AG09309 (cell line): ENCODE measurements around the gene UBA7.
"Not testable (repeated sequence)": the region's sequence is repeated elsewhere in the genome, so short reads cannot be mapped to it uniquely, and the experiment has no call there.

Experiments used
- DNase-seq: peaks from one replicate; pipeline ENCODE4 v3.0.0-alpha.2; 2010; ENCODE audit warnings: low read depth
- H3K4me3 ChIP-seq: 2 replicates; pipeline ENCODE4 v1.5.1; 2011; ENCODE audit warnings: mild to moderate bottlenecking, low read depth, low read length, moderate library complexity; ENCODE audit not compliant: control insufficient read depth
- TF ChIP-seq, protein P1 (sequence below): IDR thresholded peaks from 2 replicates; pipeline ENCODE4 v1.5.1; 2011; ENCODE audit warnings: mild to moderate bottlenecking, low read depth, low read length, inconsistent platforms; ENCODE audit not compliant: insufficient read depth, control insufficient read depth; ENCODE audit errors: missing control alignments

The UBA7 gene

DNA sequence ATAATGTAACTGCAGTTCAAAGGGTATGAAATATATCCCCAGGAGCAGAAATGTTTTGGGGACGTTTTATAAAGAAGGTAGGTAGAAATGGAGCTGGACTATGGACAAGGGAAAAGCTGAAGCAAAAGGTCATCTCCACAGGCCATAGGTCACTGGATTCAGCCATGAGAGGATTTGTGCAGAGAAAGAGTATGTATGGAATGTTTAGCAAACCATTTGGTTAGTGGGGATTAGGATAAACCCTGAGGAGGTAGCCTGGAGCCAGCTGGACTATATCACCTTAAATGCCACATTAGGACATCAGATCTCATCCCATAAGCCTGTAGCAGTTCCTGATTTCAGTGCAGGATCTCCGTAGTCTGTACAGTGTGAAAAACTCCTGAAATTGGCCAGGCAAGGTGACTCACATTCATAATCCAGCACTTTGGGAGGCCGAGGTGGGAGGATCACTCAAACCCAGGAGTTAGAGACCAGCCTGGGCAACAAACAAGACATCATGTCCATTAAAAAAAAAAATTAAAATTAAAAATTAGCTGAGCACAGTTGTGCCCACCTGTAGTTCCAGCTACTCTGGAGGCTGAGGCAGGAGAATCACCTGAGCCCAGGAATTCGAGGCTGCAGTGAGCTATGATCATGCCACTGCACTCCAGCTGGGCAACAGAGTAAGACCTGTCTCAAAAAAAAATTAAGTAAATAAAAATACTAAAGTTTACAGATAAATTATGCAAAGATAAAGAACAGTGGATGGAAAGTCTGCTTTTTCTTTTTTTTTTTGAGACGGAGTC lies 32.1 kb downstream of the UBA7 start:
- H3K4me3 ChIP-seq, result no peak overlapping the region
- no peak for DNase-seq
- TF ChIP-seq, protein P1, sequence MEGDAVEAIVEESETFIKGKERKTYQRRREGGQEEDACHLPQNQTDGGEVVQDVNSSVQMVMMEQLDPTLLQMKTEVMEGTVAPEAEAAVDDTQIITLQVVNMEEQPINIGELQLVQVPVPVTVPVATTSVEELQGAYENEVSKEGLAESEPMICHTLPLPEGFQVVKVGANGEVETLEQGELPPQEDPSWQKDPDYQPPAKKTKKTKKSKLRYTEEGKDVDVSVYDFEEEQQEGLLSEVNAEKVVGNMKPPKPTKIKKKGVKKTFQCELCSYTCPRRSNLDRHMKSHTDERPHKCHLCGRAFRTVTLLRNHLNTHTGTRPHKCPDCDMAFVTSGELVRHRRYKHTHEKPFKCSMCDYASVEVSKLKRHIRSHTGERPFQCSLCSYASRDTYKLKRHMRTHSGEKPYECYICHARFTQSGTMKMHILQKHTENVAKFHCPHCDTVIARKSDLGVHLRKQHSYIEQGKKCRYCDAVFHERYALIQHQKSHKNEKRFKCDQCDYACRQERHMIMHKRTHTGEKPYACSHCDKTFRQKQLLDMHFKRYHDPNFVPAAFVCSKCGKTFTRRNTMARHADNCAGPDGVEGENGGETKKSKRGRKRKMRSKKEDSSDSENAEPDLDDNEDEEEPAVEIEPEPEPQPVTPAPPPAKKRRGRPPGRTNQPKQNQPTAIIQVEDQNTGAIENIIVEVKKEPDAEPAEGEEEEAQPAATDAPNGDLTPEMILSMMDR, result no peak

DNA sequence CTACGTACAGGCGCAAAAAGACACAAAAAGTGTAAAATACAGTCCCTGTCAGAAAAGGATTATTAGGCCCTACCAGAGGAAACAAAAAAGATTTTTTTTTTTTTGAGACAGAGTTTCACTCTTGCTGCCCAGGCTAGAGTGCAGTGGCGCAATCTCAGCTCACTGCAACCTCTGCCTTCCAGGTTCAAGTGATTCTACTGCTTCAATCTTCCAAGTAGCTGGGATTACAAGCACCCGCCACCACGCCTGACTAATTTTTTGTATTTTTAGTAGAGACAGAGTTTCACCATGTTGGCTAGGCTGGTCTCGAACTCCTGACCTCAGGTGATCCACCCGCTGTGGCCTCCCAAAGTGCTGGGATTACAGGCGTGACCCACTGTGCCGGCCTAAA lies 32.8 kb downstream of the UBA7 start:
- not testable (repeated sequence) for DNase-seq, H3K4me3 ChIP-seq

DNA sequence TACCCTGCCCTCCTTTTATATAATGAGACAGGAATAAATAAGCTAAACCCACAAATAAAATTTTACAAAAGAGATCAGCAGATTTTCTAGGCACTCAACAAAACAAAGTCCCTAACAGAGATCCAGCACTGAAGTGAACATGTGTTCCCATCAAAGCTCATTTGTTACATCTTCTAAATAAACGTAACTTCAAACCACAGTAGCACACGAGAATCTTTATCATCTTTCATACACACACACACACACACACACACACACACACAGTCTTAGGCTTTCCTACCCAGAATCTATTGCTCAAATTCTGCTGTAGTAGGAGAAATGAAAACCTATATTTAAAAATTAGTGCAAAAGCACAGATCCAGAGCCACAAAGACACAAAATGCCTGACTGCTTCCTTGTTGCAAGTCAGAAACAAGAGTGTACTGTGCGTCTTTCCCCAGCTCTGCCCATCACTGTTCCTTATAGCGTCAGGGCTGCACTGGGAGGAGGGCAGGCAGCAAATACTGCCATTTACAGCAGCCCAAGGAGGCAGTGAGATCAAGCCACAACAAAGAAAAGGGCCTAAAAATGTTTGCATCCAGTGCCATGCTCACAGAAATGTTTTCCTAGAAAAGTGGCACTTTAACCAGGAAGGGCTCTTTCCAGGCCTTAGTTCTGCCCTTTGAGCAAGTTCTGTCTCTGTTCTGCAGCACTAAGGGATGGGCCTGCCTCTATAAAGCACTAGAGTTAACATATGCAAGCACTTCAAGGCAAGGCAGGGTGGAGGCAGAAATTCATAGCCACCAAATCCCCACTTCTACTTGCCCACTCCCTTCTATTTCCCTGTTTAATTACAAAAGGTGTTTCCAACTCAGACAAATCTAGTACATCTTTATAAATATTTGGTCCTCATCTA lies 33.4 kb downstream of the UBA7 start:
- H3K4me3 ChIP-seq, result no peak overlapping the region
- no peak for DNase-seq
- TF ChIP-seq, protein P1, result no peak

DNA sequence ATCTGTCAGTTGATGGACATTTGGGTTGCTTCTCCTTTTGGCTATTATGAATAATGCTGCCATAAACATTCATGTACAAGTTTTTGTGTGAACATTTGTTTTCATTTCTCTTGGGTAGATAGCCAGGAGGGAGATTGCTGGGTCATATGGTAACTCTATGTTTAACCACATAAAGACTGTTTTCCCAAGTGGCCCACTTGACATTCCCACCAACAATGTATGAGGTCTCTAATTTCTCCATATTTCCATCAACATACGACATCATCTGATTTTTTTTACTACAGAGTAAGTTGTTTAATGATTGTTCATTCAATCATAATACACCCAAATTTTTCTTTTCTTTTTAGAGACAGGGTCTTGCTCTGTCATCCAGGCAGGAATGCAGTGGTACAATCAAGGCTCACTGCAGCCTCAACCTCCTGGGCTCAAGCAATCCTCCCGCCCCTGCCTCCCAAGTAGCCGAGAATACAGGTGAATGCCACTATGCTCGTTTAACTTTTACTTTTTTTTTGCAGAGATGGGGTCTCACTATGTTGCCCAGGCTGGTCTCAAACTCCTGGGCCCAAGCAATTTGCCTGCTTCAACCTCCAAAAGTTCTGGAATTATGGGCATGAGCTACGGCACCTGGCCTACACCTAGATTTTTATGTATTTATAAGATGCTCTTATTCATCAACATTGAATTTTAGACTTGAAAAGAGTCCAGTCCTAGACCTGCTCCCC lies 34.2 kb downstream of the UBA7 start:
- TF ChIP-seq, protein P1, result no peak
- no peak overlapping the region for H3K4me3 ChIP-seq
- DNase-seq, result no peak

GRCh38 chr3:49776101-49776500 lies 37.7 kb downstream of the UBA7 start:
- not testable (repeated sequence) for H3K4me3 ChIP-seq, DNase-seq

GRCh38 chr3:49775538-49775937 lies 38.2 kb downstream of the UBA7 start:
- TF ChIP-seq, protein P1, result no peak
- no peak overlapping the region for H3K4me3 ChIP-seq
- no peak for DNase-seq

- H3K4me3 ChIP-seq, result no peak overlapping the region
- DNase-seq, result no peak
- TF ChIP-seq, protein P1, result no peak
These were observed 41.0 kb downstream of the UBA7 start for GRCh38 chr3:49772703-49773102.
